ENCODE measurements around the gene MRE11.

The MRE11 gene

GRCh38 chr11:94493281-94494125 is at the start of gene MRE11, which contains the start of gene ANKRD49:
Gene MRE11, minus strand, starts transcription at chr11:94493844. Its CDS starts 1,043 bp downstream, at chr11:94492801.
Gene ANKRD49, plus strand, starts transcription at chr11:94493984. Its CDS starts 2,710 bp downstream, at chr11:94496694.
- peak; percentile 60 to 98 (median 94) for DNase-seq

- no peak for DNase-seq
These were observed 45.8 kb upstream of the MRE11 start for GRCh38 chr11:94539420-94539819.

DNA sequence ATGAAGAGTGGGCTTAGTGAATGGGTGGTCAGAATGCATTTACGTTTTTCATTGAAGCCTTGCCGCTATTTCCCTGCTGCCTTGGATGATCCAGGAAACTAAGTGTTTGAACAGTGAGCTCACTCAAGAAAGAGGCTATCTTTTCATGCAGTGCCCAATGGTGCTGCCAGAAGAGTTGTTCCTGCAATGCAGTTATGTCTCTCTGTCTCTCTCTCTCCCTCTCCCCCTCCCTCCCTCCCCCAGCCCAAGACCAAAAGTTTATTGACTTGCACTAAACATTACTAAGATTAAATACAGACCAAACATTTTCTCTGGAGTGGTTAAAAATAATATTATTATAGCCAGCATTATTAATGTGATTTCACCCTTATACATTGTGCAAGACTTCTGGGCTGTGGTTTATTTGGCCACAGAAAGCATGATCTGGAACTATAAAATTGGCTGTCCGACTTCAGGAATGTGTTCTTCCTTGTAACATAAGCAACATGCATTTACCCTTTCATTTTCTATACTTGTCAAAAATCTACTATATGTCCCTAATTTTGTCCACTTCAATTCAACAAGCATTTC is 43.5 kb upstream of the MRE11 start:
- DNase-seq: no peak

- no peak for DNase-seq
These were observed 42.7 kb upstream of the MRE11 start for GRCh38 chr11:94536386-94536785.

DNA sequence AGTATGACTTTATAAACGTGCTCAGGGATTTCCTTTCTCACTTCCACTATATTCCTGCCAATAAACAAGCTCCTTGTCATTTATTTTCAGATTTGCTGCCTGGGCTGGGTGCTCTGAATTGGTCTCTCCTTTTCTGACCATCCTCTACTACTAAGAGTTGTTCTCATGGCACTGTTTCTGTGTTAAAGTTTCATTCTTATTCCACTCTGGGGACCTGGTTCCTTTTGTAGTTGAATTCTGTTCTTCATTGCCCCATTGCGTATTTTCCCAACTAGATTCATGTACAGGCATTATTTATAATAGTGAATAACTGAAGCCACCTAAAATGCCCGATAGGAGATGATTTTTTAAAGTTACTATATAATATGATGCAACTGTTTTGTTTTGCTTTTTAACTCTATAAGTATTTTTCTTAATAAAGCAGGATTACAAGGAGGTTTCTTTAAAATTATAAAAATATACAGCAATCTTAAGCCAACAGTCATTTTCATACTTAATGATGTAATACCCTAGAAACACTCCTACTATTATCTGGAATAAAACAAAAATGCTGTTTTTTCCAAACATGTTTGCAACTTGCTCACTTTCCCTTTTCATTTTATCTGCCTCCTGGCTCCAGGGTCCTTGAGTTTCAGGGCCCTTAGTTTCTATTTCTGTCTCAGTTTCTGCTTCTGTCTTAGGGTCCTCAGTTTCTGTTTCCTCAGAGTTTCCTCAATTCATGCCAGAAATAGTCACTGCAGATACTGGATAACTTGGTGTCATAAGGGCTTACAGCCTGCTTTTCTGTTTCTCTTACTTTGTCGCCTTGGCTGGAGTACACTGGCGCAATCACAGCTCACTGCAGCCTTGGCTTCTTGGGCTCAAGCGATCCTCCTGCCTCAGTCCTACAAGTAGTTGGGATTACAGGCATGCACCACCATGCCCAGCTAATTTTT is 40.3 kb upstream of the MRE11 start:
- DNase-seq: no peak

GRCh38 chr11:94533206-94533605 is 39.6 kb upstream of the MRE11 start:
- DNase-seq: no peak

- no peak for DNase-seq
These were observed 38.6 kb upstream of the MRE11 start for GRCh38 chr11:94532211-94532610.

DNA sequence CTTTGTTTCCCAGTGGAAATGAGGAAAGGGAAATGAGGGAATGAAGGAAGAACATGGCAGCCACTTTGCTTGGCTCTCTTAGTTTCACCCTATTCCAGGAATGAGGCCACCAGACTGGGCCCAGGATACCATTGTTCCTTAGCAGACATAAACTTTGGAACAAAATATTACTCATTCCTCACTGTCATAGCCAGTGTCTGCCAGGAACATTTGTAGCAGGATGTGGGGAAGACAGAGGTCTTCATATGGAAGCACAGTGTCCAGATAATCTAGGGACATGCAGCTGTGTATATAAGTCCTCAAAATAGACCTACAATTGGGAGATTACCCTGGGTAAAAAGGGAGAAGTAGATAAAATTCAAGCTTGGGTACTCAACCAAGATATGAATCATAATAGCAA is 34.9 kb upstream of the MRE11 start:
- DNase-seq: no peak

DNA sequence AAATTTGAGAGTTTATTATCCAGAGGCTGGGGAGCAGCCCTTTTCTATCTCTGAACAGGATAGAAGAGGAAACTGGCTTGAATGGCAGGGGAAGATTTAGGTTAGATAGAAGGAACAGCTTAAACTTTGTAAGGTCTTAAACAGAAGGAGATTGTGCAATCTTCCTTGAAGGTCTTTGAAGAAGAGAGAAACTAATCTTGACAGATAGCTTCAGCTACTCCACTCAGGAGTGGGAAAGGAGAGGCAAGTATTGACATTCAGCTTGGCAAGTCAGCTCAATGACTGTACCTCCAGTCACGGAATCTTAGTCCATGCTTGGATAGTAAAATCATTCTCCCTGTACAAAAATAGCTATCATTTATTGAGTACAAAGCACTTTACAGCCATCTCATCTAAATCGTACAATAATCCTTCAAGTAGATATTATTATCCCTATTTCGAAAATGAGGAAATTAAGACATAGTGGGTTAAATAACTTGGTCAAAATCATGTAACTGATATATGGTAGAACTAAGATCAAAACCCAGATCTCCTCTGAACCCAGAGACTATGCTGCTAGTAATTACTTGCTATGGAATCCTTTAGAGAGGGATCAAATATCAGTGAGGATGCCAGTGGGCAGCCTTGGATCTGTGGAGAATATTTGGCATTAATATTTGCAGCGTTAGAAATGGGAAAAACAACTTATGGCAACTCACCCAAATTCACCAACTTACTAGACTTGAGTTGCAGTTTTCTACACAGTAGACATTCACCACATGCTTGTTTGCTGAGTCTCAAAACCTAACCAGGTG is 33.2 kb upstream of the MRE11 start:
- no peak for DNase-seq

GRCh38 chr11:94525546-94526324 is 32.1 kb upstream of the MRE11 start:
- DNase-seq: peak in 11 of 56 donors; percentile 5 to 62 (median 15)

- DNase-seq: no peak
These were observed 30.7 kb upstream of the MRE11 start for GRCh38 chr11:94524341-94524740.

- no peak for DNase-seq
These were observed 28.0 kb upstream of the MRE11 start for GRCh38 chr11:94521684-94522083.

DNA sequence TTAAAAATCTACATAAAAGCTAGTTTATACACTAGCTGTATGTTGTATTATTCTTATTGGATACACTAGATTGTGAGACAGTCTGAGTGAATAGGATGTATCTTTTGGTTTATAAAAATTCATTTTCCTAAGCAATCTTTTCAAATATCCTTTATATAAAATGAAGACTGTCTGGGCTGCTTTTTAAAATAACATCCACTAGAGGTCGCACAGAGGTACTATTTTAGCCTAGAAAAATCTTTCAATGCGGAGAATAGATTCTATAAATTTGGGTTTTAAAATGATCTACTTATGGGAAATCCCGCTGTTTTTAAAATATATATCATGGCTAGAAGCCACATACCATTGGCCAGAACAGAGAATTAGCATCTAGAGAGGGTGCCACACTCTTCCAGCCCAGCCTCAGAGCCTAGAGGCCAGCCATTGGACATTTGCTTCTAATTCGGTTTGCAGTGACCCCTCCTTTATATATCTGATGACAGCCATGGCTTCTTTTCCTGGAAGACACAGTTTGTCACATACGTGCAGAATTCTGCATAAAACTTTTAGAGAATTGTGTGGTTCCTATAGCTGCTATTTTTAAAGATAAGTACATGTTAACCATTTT is 25.9 kb upstream of the MRE11 start:
- peak in 3 of 56 donors; percentile 3 to 34 (median 10) for DNase-seq

- DNase-seq: no peak
These were observed 24.7 kb upstream of the MRE11 start for GRCh38 chr11:94518300-94518699.

GRCh38 chr11:94516725-94517124 is 23.1 kb upstream of the MRE11 start:
- DNase-seq: no peak

DNA sequence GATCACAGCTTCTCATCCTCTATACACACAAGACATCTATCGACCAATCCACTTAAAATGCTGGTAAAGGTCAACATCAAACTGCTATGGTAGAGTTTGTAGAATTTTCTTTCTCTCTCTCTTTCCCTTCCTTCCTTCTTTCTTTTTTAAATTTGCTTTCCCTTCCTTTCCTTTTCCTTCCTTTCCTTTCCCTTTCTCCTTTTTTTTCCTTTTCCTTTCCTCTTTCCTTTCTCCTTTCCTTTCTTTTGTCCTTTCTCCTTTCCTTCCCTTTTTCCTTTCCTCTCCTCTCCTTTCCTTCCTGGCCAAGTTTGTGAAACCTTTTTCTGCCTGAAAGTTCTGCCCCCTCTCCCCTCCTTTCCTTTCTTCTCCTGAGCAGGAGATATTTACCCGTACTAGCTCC is 21.8 kb upstream of the MRE11 start:
- no peak for DNase-seq

- no peak for DNase-seq
These were observed 19.4 kb upstream of the MRE11 start for GRCh38 chr11:94513091-94513490.

GRCh38 chr11:94511932-94512781 is 18.5 kb upstream of the MRE11 start, which contains the start of gene C11orf97:
Gene C11orf97, plus strand, starts transcription at chr11:94512461. Its CDS starts 68 bp downstream, at chr11:94512529.
- peak in 53 of 56 donors; percentile 7 to 77 (median 51) for DNase-seq
